Measurements from ENCODE around the gene ABCA7. TPM values are rescaled to one million over a fixed set of nuclear protein-coding genes. Genes with fewer than 3 reads are reported as not detected.

Gene ABCA7
- total and polyA plus RNA-seq, 2 of the 13 experiments (the other 11 are each of a cell fraction or from before 2014, with no cell fraction given): 4.4 to 32.4 TPM

GRCh38 chr19:993361-993830 lies 46.5 kb upstream of the ABCA7 start (continued):
- TF ChIP-seq, protein P1, sequence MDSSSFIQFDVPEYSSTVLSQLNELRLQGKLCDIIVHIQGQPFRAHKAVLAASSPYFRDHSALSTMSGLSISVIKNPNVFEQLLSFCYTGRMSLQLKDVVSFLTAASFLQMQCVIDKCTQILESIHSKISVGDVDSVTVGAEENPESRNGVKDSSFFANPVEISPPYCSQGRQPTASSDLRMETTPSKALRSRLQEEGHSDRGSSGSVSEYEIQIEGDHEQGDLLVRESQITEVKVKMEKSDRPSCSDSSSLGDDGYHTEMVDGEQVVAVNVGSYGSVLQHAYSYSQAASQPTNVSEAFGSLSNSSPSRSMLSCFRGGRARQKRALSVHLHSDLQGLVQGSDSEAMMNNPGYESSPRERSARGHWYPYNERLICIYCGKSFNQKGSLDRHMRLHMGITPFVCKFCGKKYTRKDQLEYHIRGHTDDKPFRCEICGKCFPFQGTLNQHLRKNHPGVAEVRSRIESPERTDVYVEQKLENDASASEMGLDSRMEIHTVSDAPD (CRISPR knock-in tag; IDR thresholded peaks at IDR 0.05): 0 out of 2 replicates have a peak, but pooled peaks have one; percentile 17
- TF ChIP-seq HOXA7 (CRISPR knock-in tag; IDR thresholded peaks at IDR 0.05): no peak
- TF ChIP-seq ESRRA (CRISPR knock-in tag; IDR thresholded peaks at IDR 0.05; ENCODE audit: low read depth): no peak; the same call in 1 of the 2 replicates
- TF ChIP-seq KAT8 (CRISPR knock-in tag; IDR thresholded peaks at IDR 0.05): no peak
- TF ChIP-seq MTA3 (CRISPR knock-in tag; IDR thresholded peaks at IDR 0.05): no peak
- TF ChIP-seq NFYB (CRISPR knock-in tag; IDR thresholded peaks at IDR 0.05): 0 out of 2 replicates have a peak, but pooled peaks have one; percentile 11
- peak; percentile 84 for TF ChIP-seq ZFY (CRISPR knock-in tag; IDR thresholded peaks at IDR 0.05)
- 0 out of 2 replicates have a peak, but pooled peaks have one; percentile 41 for TF ChIP-seq BORCS8-MEF2B (CRISPR knock-in tag; IDR thresholded peaks at IDR 0.05)
- TF ChIP-seq ZNF326 (CRISPR knock-in tag; IDR thresholded peaks at IDR 0.05; ENCODE audit: borderline replicate concordance): no peak
- 0 out of 2 replicates have a peak, but pooled peaks have one; percentile 7 for TF ChIP-seq HMG20B (CRISPR knock-in tag; conservative IDR thresholded peaks at IDR 0.05)
- no peak for TF ChIP-seq ZNF512 (CRISPR knock-in tag; IDR thresholded peaks at IDR 0.05)
- TF ChIP-seq SP140L (CRISPR knock-in tag; IDR thresholded peaks at IDR 0.05; ENCODE audit: borderline replicate concordance): no peak
- TF ChIP-seq SNAPC2 (CRISPR knock-in tag; IDR thresholded peaks at IDR 0.05): no peak
- TF ChIP-seq, protein P2, sequence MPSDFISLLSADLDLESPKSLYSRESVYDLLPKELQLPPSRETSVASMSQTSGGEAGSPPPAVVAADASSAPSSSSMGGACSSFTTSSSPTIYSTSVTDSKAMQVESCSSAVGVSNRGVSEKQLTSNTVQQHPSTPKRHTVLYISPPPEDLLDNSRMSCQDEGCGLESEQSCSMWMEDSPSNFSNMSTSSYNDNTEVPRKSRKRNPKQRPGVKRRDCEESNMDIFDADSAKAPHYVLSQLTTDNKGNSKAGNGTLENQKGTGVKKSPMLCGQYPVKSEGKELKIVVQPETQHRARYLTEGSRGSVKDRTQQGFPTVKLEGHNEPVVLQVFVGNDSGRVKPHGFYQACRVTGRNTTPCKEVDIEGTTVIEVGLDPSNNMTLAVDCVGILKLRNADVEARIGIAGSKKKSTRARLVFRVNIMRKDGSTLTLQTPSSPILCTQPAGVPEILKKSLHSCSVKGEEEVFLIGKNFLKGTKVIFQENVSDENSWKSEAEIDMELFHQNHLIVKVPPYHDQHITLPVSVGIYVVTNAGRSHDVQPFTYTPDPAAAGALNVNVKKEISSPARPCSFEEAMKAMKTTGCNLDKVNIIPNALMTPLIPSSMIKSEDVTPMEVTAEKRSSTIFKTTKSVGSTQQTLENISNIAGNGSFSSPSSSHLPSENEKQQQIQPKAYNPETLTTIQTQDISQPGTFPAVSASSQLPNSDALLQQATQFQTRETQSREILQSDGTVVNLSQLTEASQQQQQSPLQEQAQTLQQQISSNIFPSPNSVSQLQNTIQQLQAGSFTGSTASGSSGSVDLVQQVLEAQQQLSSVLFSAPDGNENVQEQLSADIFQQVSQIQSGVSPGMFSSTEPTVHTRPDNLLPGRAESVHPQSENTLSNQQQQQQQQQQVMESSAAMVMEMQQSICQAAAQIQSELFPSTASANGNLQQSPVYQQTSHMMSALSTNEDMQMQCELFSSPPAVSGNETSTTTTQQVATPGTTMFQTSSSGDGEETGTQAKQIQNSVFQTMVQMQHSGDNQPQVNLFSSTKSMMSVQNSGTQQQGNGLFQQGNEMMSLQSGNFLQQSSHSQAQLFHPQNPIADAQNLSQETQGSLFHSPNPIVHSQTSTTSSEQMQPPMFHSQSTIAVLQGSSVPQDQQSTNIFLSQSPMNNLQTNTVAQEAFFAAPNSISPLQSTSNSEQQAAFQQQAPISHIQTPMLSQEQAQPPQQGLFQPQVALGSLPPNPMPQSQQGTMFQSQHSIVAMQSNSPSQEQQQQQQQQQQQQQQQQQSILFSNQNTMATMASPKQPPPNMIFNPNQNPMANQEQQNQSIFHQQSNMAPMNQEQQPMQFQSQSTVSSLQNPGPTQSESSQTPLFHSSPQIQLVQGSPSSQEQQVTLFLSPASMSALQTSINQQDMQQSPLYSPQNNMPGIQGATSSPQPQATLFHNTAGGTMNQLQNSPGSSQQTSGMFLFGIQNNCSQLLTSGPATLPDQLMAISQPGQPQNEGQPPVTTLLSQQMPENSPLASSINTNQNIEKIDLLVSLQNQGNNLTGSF (CRISPR knock-in tag; IDR thresholded peaks at IDR 0.05): no peak
- no peak for TF ChIP-seq XBP1 (CRISPR knock-in tag; IDR thresholded peaks at IDR 0.05)
- TF ChIP-seq STAG1 (CRISPR knock-in tag; IDR thresholded peaks at IDR 0.05): no peak
- no peak for TF ChIP-seq ZNF670 (CRISPR knock-in tag; IDR thresholded peaks at IDR 0.05; ENCODE audit: borderline replicate concordance)
- TF ChIP-seq ZNF766 (CRISPR knock-in tag; IDR thresholded peaks at IDR 0.05; ENCODE audit: borderline replicate concordance): no peak
- no peak for TF ChIP-seq ZNF841 (CRISPR knock-in tag; IDR thresholded peaks at IDR 0.05; ENCODE audit: borderline replicate concordance)
- TF ChIP-seq HCFC1 (IDR thresholded peaks at IDR 0.05; ENCODE audit: low read depth, low read length): no peak
- TF ChIP-seq ZNF704 (CRISPR knock-in tag; IDR thresholded peaks at IDR 0.05; ENCODE audit: borderline replicate concordance): no peak
- peak; percentile 16 for TF ChIP-seq YY1 (IDR thresholded peaks at IDR 0.05; ENCODE audit: insufficient read depth, insufficient replicate concordance, low read depth, low read length)

All from HepG2 (cell line).